Calu3 (cell line): ENCODE data around the gene KLHL42. TPM values are rescaled to one million over a fixed set of nuclear protein-coding genes. Genes with fewer than 3 reads are reported as not detected.
"Not testable (repeated sequence)": the region's sequence is repeated elsewhere in the genome, so short reads cannot be mapped to it uniquely, and the experiment has no call there.

Experiments
- BruUV-seq: library from RNA; stranded (reverse); fragments of 400-500 nt; replicated peaks from 2 replicates; lab custom pipeline; 2021; lab: Mats Ljungman, UMichigan
- CTCF ChIA-PET: fragments of 300-600 bp; sonication (Branson Sonifier 250); formaldehyde crosslinking; loops from one replicate; lab custom pipeline; 2022; ENCODE audit warnings: antibody characterized with exemption; lab: Charles Lee
- DNase-seq: peaks from one replicate; pipeline ENCODE4 v3.0.0; 2022
- H3K27ac Mint-ChIP-seq: one replicate; pipeline ENCODE4 v1.8.0; 2022; ENCODE audit warnings: mixed read lengths; ENCODE audit not compliant: unreplicated experiment
- H3K27me3 Mint-ChIP-seq: one replicate; pipeline ENCODE4 v1.8.0; 2022; ENCODE audit warnings: mixed read lengths; ENCODE audit not compliant: unreplicated experiment
- H3K36me3 Mint-ChIP-seq: one replicate; pipeline ENCODE4 v1.8.0; 2022; ENCODE audit warnings: mild to moderate bottlenecking, moderate library complexity, mixed read lengths; ENCODE audit not compliant: insufficient read depth, unreplicated experiment
- H3K4me1 Mint-ChIP-seq: one replicate; pipeline ENCODE4 v1.8.0; 2022; ENCODE audit warnings: mild to moderate bottlenecking, low read depth, mixed read lengths; ENCODE audit not compliant: unreplicated experiment
- H3K4me3 Mint-ChIP-seq: one replicate; pipeline ENCODE4 v1.8.0; 2022; ENCODE audit warnings: mild to moderate bottlenecking, low read depth, moderate library complexity, mixed read lengths; ENCODE audit not compliant: unreplicated experiment
- H3K9me3 Mint-ChIP-seq: one replicate; pipeline ENCODE4 v1.8.0; 2022; ENCODE audit warnings: low read depth, mixed read lengths; ENCODE audit not compliant: unreplicated experiment
- intact Hi-C: fragments of 100-400 bp; cut with micrococcal nuclease; formaldehyde crosslinking; loops from one replicate; pipeline ENCODE4 v1.10.0; 2022; ENCODE audit not compliant: unreplicated experiment
- total RNA-seq: library from RNA; stranded (reverse); gene quantifications from 2 replicates; pipeline ENCODE4 v1.2.3, GENCODE V29; 2022
- TF ChIP-seq, protein P1 (sequence below): fragments of 200-600 bp; IDR thresholded peaks from one replicate; pipeline ENCODE4 v1.8.0; 2022; ENCODE audit warnings: antibody characterized with exemption; ENCODE audit not compliant: unreplicated experiment

Gene KLHL42
- total RNA-seq, 1 experiment from 2014 or later = 18.5 TPM

DNA sequence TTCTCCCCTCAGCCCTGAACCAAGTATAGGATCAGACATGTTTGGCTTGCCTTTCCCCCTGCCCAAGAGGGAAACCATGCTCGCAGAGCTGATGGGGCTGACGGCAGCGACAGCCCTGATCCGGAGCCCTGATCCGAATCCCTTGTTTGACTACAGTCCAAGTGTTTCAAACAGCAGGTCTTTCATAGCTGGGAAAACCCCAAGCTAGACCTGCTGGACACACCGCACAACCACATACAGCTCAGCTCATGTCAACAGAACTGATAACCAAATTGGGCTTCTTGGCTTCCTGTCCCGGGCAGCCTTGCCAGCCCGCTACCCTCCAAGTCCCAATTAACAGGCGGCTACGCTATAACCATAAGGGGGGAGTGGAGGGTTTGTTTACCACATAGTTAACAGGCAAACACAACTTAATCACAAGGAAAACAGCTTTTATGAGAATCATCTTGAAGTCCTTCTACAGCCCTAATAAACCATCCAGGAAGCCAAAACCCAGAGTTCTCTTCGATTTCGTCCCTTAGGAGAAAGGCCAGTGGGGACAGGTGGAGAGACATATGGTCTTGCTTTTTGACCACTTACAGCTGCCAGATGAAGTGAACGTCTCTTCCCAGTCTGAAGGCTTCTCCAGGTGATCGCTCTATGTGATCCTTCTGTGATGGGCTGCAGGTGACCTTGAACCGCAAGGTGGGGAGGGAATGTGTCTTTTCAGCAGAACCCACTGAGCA, 64.5 kb downstream of the KLHL42 start:
- Mint-ChIP-seq H3K4me1 (peaks cover 25% of the 10 kb centered on the region), H3K27me3 (peaks cover 6% of the 10 kb centered on the region), H3K36me3 (no peaks in the 10 kb centered on the region), H3K27ac (peak overlapping the region; percentile 13), H3K4me3 (peak overlapping the region; percentile 65), H3K9me3 (no peaks in the 10 kb centered on the region)
- peak; percentile 50 for DNase-seq
- TF ChIP-seq, protein P1, sequence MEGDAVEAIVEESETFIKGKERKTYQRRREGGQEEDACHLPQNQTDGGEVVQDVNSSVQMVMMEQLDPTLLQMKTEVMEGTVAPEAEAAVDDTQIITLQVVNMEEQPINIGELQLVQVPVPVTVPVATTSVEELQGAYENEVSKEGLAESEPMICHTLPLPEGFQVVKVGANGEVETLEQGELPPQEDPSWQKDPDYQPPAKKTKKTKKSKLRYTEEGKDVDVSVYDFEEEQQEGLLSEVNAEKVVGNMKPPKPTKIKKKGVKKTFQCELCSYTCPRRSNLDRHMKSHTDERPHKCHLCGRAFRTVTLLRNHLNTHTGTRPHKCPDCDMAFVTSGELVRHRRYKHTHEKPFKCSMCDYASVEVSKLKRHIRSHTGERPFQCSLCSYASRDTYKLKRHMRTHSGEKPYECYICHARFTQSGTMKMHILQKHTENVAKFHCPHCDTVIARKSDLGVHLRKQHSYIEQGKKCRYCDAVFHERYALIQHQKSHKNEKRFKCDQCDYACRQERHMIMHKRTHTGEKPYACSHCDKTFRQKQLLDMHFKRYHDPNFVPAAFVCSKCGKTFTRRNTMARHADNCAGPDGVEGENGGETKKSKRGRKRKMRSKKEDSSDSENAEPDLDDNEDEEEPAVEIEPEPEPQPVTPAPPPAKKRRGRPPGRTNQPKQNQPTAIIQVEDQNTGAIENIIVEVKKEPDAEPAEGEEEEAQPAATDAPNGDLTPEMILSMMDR = no peak
- BruUV-seq = no TSS peak
- intact Hi-C loops = loop anchor here (5.0 to 10.0 kb wide), 3 partner anchors 98 to 1028 kb away; no protein-coding TSS in a partner anchor
- CTCF ChIA-PET = interaction anchor here (0.7 to 1.4 kb wide), 4 partner anchors 20 to 96 kb away, joined by 3 to 6 read pairs (median 3); no protein-coding TSS in a partner anchor

DNA sequence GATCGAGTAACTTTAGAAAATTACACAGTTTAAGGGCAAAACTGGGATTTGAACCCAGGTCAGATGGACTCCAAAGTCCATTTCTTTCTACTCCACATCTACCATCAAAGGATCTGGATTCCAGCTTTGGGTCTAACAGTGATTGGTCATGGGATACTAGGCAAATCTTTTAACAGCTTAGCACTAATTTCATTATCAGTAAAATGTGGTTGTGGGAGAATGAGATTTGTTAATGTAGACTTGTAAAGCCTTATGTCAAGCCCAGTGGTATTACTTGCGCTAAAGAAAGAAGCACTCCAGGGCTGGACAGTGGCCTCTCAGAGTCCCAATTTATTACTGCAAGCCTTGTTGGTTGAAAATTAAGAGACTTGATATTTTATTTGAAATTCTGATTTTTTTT, 65.2 kb downstream of the KLHL42 start:
- CTCF ChIA-PET = no interaction called here
- Mint-ChIP-seq H3K4me1 (peaks cover 25% of the 10 kb centered on the region), H3K27ac (no peak overlapping the region), H3K9me3 (no peaks in the 10 kb centered on the region), H3K4me3 (no peak overlapping the region), H3K27me3 (peaks cover 12% of the 10 kb centered on the region), H3K36me3 (no peaks in the 10 kb centered on the region)
- no TSS peak for BruUV-seq
- intact Hi-C loops = loop anchor here (10.0 kb wide), 1 partner anchor 330 kb away; no protein-coding TSS in a partner anchor
- TF ChIP-seq, protein P1 = no peak
- no peak for DNase-seq

DNA sequence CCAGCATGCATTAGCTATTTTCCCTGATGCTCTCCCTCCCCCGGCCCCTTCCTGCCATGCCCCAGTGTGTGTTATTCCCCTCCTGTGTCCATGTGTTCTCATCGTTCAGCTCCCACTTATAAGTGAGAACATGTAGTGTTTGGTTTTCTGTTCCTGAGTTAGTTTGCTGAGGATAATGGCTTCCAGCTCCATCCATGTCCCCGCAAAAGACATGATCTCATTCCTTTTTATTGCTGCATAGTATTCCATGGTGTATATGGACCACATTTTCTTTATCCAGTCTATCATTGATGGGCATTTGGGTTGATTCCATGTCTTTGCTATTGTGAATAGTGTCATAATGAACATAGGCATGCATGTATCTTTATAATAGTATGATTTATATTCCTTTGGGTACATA, 65.7 kb downstream of the KLHL42 start:
- Mint-ChIP-seq H3K27me3 (peaks cover 17% of the 10 kb centered on the region), H3K4me1 (peaks cover 25% of the 10 kb centered on the region)
- H3K9me3 Mint-ChIP-seq, CTCF ChIA-PET, H3K4me3 Mint-ChIP-seq, DNase-seq, H3K36me3 Mint-ChIP-seq, H3K27ac Mint-ChIP-seq, BruUV-seq: not testable (repeated sequence)
- intact Hi-C loops = loop anchor here (10.0 kb wide), 1 partner anchor 329 kb away; no protein-coding TSS in a partner anchor

DNA sequence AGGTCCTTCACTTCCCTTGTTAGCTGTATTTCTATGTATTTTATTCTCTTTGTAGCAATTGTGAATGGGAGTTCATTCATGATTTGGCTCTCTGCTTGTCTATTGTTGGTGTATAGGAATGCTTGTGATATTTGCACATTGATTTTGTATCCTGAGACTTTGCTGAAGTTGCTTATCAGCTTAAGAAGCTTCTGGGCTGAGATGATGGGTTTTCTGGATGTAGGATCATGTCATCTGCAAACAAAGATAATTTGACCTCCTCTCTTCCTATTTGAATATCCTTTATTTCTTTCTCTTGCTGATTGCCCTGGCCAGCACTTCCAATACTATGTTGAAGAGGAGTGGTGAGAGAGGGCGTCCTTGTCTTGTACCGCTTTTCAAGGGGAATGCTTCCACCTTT, 67.3 kb downstream of the KLHL42 start:
- intact Hi-C loops = loop anchor here (10.0 kb wide), 1 partner anchor 328 kb away; no protein-coding TSS in a partner anchor
- CTCF ChIA-PET, DNase-seq, BruUV-seq, H3K4me3 Mint-ChIP-seq, H3K27ac Mint-ChIP-seq, H3K9me3 Mint-ChIP-seq, H3K36me3 Mint-ChIP-seq: not testable (repeated sequence)
- H3K4me1 Mint-ChIP-seq = peaks cover 25% of the 10 kb centered on the region
- peaks cover 18% of the 10 kb centered on the region for H3K27me3 Mint-ChIP-seq

DNA sequence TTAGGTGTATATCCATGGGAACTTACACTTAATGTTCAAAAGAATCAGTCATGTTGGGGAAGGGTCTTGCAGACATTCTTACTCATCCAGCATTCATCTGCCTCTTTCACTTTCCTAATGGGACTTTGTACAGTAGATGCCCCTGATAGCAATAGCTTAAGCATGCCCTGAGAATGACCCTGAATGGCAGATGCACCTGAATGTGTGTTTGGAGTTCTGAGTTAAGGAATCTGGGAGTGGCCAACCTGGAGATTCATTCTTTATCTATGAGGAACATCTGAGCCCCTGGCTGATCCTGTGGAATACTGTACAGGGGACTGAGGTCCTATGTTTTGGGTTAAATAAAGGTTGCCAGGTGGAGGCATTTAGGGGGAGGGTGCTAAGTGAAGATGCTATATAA, 71.3 kb downstream of the KLHL42 start:
- H3K4me3 Mint-ChIP-seq = no peak overlapping the region
- intact Hi-C loops = no loop called here
- no peak for DNase-seq
- peaks cover 11% of the 10 kb centered on the region for H3K4me1 Mint-ChIP-seq
- no TSS peak for BruUV-seq
- peaks cover 21% of the 10 kb centered on the region for H3K27me3 Mint-ChIP-seq
- no peaks in the 10 kb centered on the region for H3K9me3 Mint-ChIP-seq
- no peaks in the 10 kb centered on the region for H3K36me3 Mint-ChIP-seq
- H3K27ac Mint-ChIP-seq = no peak overlapping the region
- CTCF ChIA-PET = no interaction called here
- TF ChIP-seq, protein P1 = no peak
